H9 (cell line): ENCODE data around the gene RCSD1. TPM values are rescaled to one million over a fixed set of nuclear protein-coding genes. Genes with fewer than 3 reads are reported as not detected.

Experiments used
- DNase-seq: peaks from one replicate; pipeline ENCODE4 v3.0.0-alpha.2; 2017
- H2AFZ ChIP-seq: one replicate; pipeline ENCODE4 v1.6.1; 2013; ENCODE audit warnings: mild to moderate bottlenecking, low read length, control low read depth, moderate library complexity
- H2AK5ac ChIP-seq: 2 replicates; pipeline ENCODE4 v1.6.1; 2013; ENCODE audit warnings: low read length, control low read depth, mixed read lengths; ENCODE audit not compliant: insufficient read length
- H2BK120ac ChIP-seq: one replicate; pipeline ENCODE4 v1.6.1; 2013; ENCODE audit warnings: low read depth, mild to moderate bottlenecking, low read length, control low read depth, inconsistent platforms; ENCODE audit not compliant: poor library complexity, severe bottlenecking
- H2BK12ac ChIP-seq: 2 replicates; pipeline ENCODE4 v1.6.1; 2013; ENCODE audit warnings: low read length, control low read depth, mixed read lengths, low read depth; ENCODE audit not compliant: insufficient read length
- H2BK15ac ChIP-seq: 2 replicates; pipeline ENCODE4 v1.6.1; 2013; ENCODE audit warnings: low read depth, low read length, control low read depth
- H2BK20ac ChIP-seq: one replicate; pipeline ENCODE4 v1.6.1; 2013; ENCODE audit warnings: low read depth, mild to moderate bottlenecking, low read length, control low read depth, inconsistent platforms; ENCODE audit not compliant: poor library complexity, severe bottlenecking
- H2BK5ac ChIP-seq: 2 replicates; pipeline ENCODE4 v1.6.1; 2013; ENCODE audit warnings: low read length, control low read depth, mixed read lengths; ENCODE audit not compliant: insufficient read length
- H3K14ac ChIP-seq: 2 replicates; pipeline ENCODE4 v1.6.1; 2013; ENCODE audit warnings: low read length, control low read depth; ENCODE audit not compliant: insufficient read depth
- H3K18ac ChIP-seq: 2 replicates; pipeline ENCODE4 v1.6.1; 2013; ENCODE audit warnings: low read depth, mild to moderate bottlenecking, mixed read lengths, low read length, control low read depth; ENCODE audit not compliant: insufficient read length
- H3K23ac ChIP-seq: 2 replicates; pipeline ENCODE4 v1.6.1; 2013; ENCODE audit warnings: low read length, control low read depth, mixed read lengths, low read depth; ENCODE audit not compliant: insufficient read length
- H3K23me2 ChIP-seq: 2 replicates; pipeline ENCODE4 v1.6.1; 2013; ENCODE audit warnings: low read depth, mild to moderate bottlenecking, mixed read lengths, low read length, control low read depth; ENCODE audit not compliant: insufficient read length, poor library complexity, severe bottlenecking
- H3K27ac ChIP-seq: 2 replicates; pipeline ENCODE4 v1.5.1; 2013; ENCODE audit warnings: low read length, control low read depth, mixed read lengths, low read depth; ENCODE audit not compliant: insufficient read length
- H3K27me3 ChIP-seq: 2 replicates; pipeline ENCODE4 v1.6.1; 2013; ENCODE audit warnings: low read length, control low read depth, inconsistent platforms; ENCODE audit not compliant: insufficient read depth
- H3K4ac ChIP-seq: 2 replicates; pipeline ENCODE4 v1.6.1; 2013; ENCODE audit warnings: low read depth, mild to moderate bottlenecking, control low read depth, inconsistent platforms, low read length, moderate library complexity
- H3K4me1 ChIP-seq: 2 replicates; pipeline ENCODE4 v1.6.1; 2013; ENCODE audit warnings: low read length, control low read depth, inconsistent platforms; ENCODE audit not compliant: insufficient read depth
- H3K4me2 ChIP-seq: 2 replicates; pipeline ENCODE4 v1.6.1; 2013; ENCODE audit warnings: low read length, control low read depth, mixed read lengths; ENCODE audit not compliant: insufficient read length, insufficient read depth
- H3K56ac ChIP-seq: 2 replicates; pipeline ENCODE4 v1.6.1; 2013; ENCODE audit warnings: low read depth, mild to moderate bottlenecking, mixed read lengths, low read length, control low read depth; ENCODE audit not compliant: insufficient read length
- H3K79me1 ChIP-seq: 2 replicates; pipeline ENCODE4 v1.6.1; 2013; ENCODE audit warnings: low read depth, mild to moderate bottlenecking, moderate library complexity, low read length, control low read depth, inconsistent platforms; ENCODE audit not compliant: insufficient read depth, poor library complexity, severe bottlenecking
- H3K79me2 ChIP-seq: 2 replicates; pipeline ENCODE4 v1.6.1; 2013; ENCODE audit warnings: low read length, control low read depth, inconsistent platforms; ENCODE audit not compliant: insufficient read depth
- H3K9ac ChIP-seq: 2 replicates; pipeline ENCODE4 v1.6.1; 2013; ENCODE audit warnings: low read length, control low read depth, mixed read lengths; ENCODE audit not compliant: insufficient read length; ENCODE audit errors: extremely low read depth
- H3K9me3 ChIP-seq: one replicate; pipeline ENCODE4 v1.6.1; 2013; ENCODE audit warnings: low read depth, low read length, inconsistent platforms; ENCODE audit not compliant: control insufficient read depth
- H3T11ph ChIP-seq: one replicate; pipeline ENCODE4 v1.6.1; 2013; ENCODE audit warnings: mild to moderate bottlenecking, low read length, control low read depth, inconsistent platforms
- H4K20me1 ChIP-seq: one replicate; pipeline ENCODE4 v1.6.1; 2013; ENCODE audit not compliant: control insufficient read depth, insufficient read length, insufficient read depth
- H4K5ac ChIP-seq: 2 replicates; pipeline ENCODE4 v1.6.1; 2013; ENCODE audit warnings: low read depth, mild to moderate bottlenecking, mixed read lengths, low read length, control low read depth; ENCODE audit not compliant: insufficient read length
- H4K8ac ChIP-seq: replicated peaks from 2 replicates; pipeline ENCODE4 v1.6.1; 2013; ENCODE audit warnings: low read length, control low read depth, mixed read lengths, low read depth; ENCODE audit not compliant: insufficient read length
- H4K91ac ChIP-seq: 2 replicates; pipeline ENCODE4 v1.6.1; 2013; ENCODE audit warnings: low read depth, mild to moderate bottlenecking, moderate library complexity, mixed read lengths, low read length, control low read depth; ENCODE audit not compliant: insufficient read length
- H3K27ac Mint-ChIP-seq, 3 experiments: 2 replicates in 2 of 3; 3 replicates in 1 of 3; pipeline ENCODE4 v1.8.0; 2020 to 2021; ENCODE audit warnings: mixed read lengths in 3 of 3, mild to moderate bottlenecking in 1 of 3, moderate library complexity in 1 of 3
- H3K27me3 Mint-ChIP-seq: 2 replicates; pipeline ENCODE4 v1.8.0; 2021; ENCODE audit warnings: low read depth, mild to moderate bottlenecking, moderate library complexity, mixed read lengths
- H3K36me3 Mint-ChIP-seq, 3 experiments: 2 replicates in 2 of 3; 3 replicates in 1 of 3; pipeline ENCODE4 v1.8.0; 2020 to 2021; ENCODE audit warnings: low read depth in 3 of 3, mixed read lengths in 3 of 3; ENCODE audit not compliant: insufficient read depth in 1 of 3
- H3K4me1 Mint-ChIP-seq, 2 experiments: 2 replicates each; pipeline ENCODE4 v1.8.0; 2020; ENCODE audit warnings: mixed read lengths in 2 of 2
- H3K4me3 Mint-ChIP-seq, 2 experiments: 2 replicates in 1 of 2; 3 replicates in 1 of 2; pipeline ENCODE4 v1.8.0; 2020 to 2021; ENCODE audit warnings: mild to moderate bottlenecking in 2 of 2, mixed read lengths in 2 of 2, moderate library complexity in 1 of 2
- H3K9me3 Mint-ChIP-seq, 2 experiments: 2 replicates in 1 of 2; 3 replicates in 1 of 2; pipeline ENCODE4 v1.8.0; 2020; ENCODE audit warnings: mild to moderate bottlenecking in 2 of 2, mixed read lengths in 2 of 2, moderate library complexity in 1 of 2
- CTCF ChIP-seq: fragments of 200-600 bp; sonication (generic); conservative IDR thresholded peaks from 3 replicates; pipeline ENCODE4 v1.8.0; 2021; ENCODE audit warnings: antibody characterized with exemption, mild to moderate bottlenecking
- WGBS: extraction: QIAGEN DNeasy Blood & Tissue Kit; methylation state at CpG from one replicate; pipeline ENCODE4 v1.1.7; 2013; ENCODE audit warnings: missing lambda C conversion rate, low lambda C conversion rate, mixed read lengths; ENCODE audit not compliant: insufficient read length; ENCODE audit errors: extremely low coverage; 5-methylcytosine and 5-hydroxymethylcytosine counted together
- total RNA-seq: library from RNA; stranded (reverse); gene quantifications from 2 replicates; pipeline ENCODE4 v1.2.1, GENCODE V29; 2021

RCSD1 gene
- total RNA-seq, 1 experiment from 2014 or later = 0.13 TPM

GRCh38 chr1:167679714-167680113 is 49.7 kb downstream of the RCSD1 start:
- no peaks in the 10 kb centered on the region for H3K9me3 Mint-ChIP-seq
- no peak overlapping the region for H3K27ac ChIP-seq
- H3K4me2 ChIP-seq = no peak overlapping the region
- no peak overlapping the region for H3K27ac Mint-ChIP-seq
- no peaks in the 10 kb centered on the region for H3K79me2 ChIP-seq
- no peak overlapping the region for H3K4ac ChIP-seq
- H2AK5ac ChIP-seq = no peak overlapping the region
- WGBS = no CpG with 5 or more reads among the region's 6 CpGs
- H2BK20ac ChIP-seq = no peak overlapping the region
- H3K27me3 ChIP-seq = no peaks in the 10 kb centered on the region
- H4K5ac ChIP-seq = no peak overlapping the region
- H2BK120ac ChIP-seq = no peak overlapping the region
- no peak overlapping the region for H4K91ac ChIP-seq
- no peaks in the 10 kb centered on the region for H4K20me1 ChIP-seq
- no peak overlapping the region for H3K14ac ChIP-seq
- peaks cover 3% of the 10 kb centered on the region; the same call in 1 of the 2 replicates for H3K27me3 Mint-ChIP-seq
- no peak for TF ChIP-seq CTCF
- H3K23me2 ChIP-seq = no peaks in the 10 kb centered on the region
- H4K8ac ChIP-seq = no peak overlapping the region
- H3K4me3 Mint-ChIP-seq = no peak overlapping the region
- no peak overlapping the region for H3K9ac ChIP-seq
- no peaks in the 10 kb centered on the region for H3K9me3 ChIP-seq
- no peak overlapping the region for H3T11ph ChIP-seq
- DNase-seq = no peak
- H3K36me3 Mint-ChIP-seq = no peaks in the 10 kb centered on the region
- H2BK5ac ChIP-seq = no peak overlapping the region
- no peaks in the 10 kb centered on the region for H3K79me1 ChIP-seq
- H3K23ac ChIP-seq = no peak overlapping the region
- H3K4me1 Mint-ChIP-seq = peaks cover 23 to 24% of the 10 kb centered on the region in 2 experiments
- no peak overlapping the region for H2BK12ac ChIP-seq
- H3K18ac ChIP-seq = no peak overlapping the region
- H3K4me1 ChIP-seq = no peaks in the 10 kb centered on the region
- no peak overlapping the region for H2AFZ ChIP-seq
- no peak overlapping the region for H2BK15ac ChIP-seq
- no peak overlapping the region for H3K56ac ChIP-seq
